T-helper 2 cell (primary cell): ENCODE results near the gene C8G.

Source experiments
- DNase-seq, 5 experiments: peaks; one replicate each; pipeline versions ENCODE4 v3.0.0 to v3.0.0-alpha.2; 2012 to 2022
- total RNA-seq, 2 donors: gene quantifications; one replicate each; lab custom pipeline; 2026; lab: John Stamatoyannopoulos, UW

The C8G gene
- 0 to 0.20 reads per million in 2 donors for total RNA-seq

- DNase-seq, result peak; percentile 90 to 96 (median 90)
These were observed at the start of gene C8G, which contains the start of gene FBXW5 for GRCh38 chr9:136944519-136945332. Gene C8G, plus strand, starts transcription at chr9:136945243. Its CDS starts 78 bp downstream, at chr9:136945321. Gene FBXW5, minus strand, starts transcription at chr9:136944738. Its CDS starts 655 bp downstream, at chr9:136944083.

- DNase-seq, result no peak
These were observed 49.0 kb upstream of the C8G start for GRCh38 chr9:136896027-136896426.

GRCh38 chr9:136898483-136899100, 46.5 kb upstream of the C8G start:
- no peak for DNase-seq

- DNase-seq, result no peak
These were observed 45.8 kb upstream of the C8G start for GRCh38 chr9:136899196-136899595.

GRCh38 chr9:136900556-136900955, 44.5 kb upstream of the C8G start:
- no peak for DNase-seq

- no peak for DNase-seq
These were observed 44.0 kb upstream of the C8G start for GRCh38 chr9:136900988-136901515.

- peak; percentile 40 to 87 (median 63) for DNase-seq
These were observed 43.4 kb upstream of the C8G start for GRCh38 chr9:136901516-136902258.

- peak; percentile 54 to 92 (median 82) for DNase-seq
These were observed 42.7 kb upstream of the C8G start for GRCh38 chr9:136902259-136902821.

GRCh38 chr9:136903041-136903554, 41.9 kb upstream of the C8G start:
- DNase-seq, result peak in 2 of 5 experiments; percentile 26 to 62

- DNase-seq, result no peak
These were observed 38.8 kb upstream of the C8G start for GRCh38 chr9:136906266-136906665.

GRCh38 chr9:136907011-136907914, 37.8 kb upstream of the C8G start:
- DNase-seq, result no peak

GRCh38 chr9:136910197-136910900, 34.7 kb upstream of the C8G start:
- DNase-seq, result no peak

- DNase-seq, result no peak
These were observed 34.2 kb upstream of the C8G start for GRCh38 chr9:136910901-136911245.

- no peak for DNase-seq
These were observed 31.2 kb upstream of the C8G start for GRCh38 chr9:136913701-136914438.

- no peak for DNase-seq
These were observed 29.3 kb upstream of the C8G start for GRCh38 chr9:136915632-136916329.

- peak in 1 of 5 experiments; percentile 48 for DNase-seq
These were observed 28.5 kb upstream of the C8G start for GRCh38 chr9:136916330-136917184.

GRCh38 chr9:136917902-136918301, 27.1 kb upstream of the C8G start:
- no peak for DNase-seq

- DNase-seq, result no peak
These were observed 25.0 kb upstream of the C8G start for GRCh38 chr9:136920069-136920468.
